K562 (cell line): ENCODE data around the gene CAPN14. TPM values are rescaled to one million over a fixed set of nuclear protein-coding genes. Genes with fewer than 3 reads are reported as not detected.

Experiments
- AFF1 ChIP-seq, 2 experiments: fragments of 450-650 bp; IDR thresholded peaks; 2 replicates each; pipeline ENCODE4 v1.6.1; 2018; ENCODE audit warnings: mild to moderate bottlenecking in 2 of 2, low read depth in 1 of 2; ENCODE audit not compliant: partially characterized antibody in 2 of 2
- L3MBTL2 ChIP-seq: fragments of 450-650 bp; IDR thresholded peaks from 2 replicates; pipeline ENCODE4 v1.6.1; 2016; ENCODE audit warnings: mild to moderate bottlenecking, moderate library complexity
- polyA plus RNA-seq, 8 experiments: library from polyadenylated mRNA; depleted of rRNA in 4 of 8; stranded (reverse) in 5 of 8; unstranded in 3 of 8; fragments of >200 nt; fragmentation: Nextera tagmentation in 2 of 8; fragmentation: Illumina TruSeq in 1 of 8; extraction: Ambion mirVana in 2 of 8; extraction: Trizol in 1 of 8; gene quantifications; 2 replicates each; pipeline versions ENCODE4 v1.2.1 to v1.2.3, GENCODE V29; 2011 to 2014; ENCODE audit warnings: inconsistent platforms in 1 of 8, missing spikeins in 1 of 8
- total RNA-seq, 7 experiments: library from RNA; depleted of rRNA in 6 of 7; stranded (reverse); fragments of >200 nt in 6 of 7; fragmentation: Illumina TruSeq in 2 of 7; extraction: Trizol in 2 of 7; gene quantifications; 2 replicates each; pipeline versions ENCODE4 v1.2.1 to v1.2.3, GENCODE V29; 2011 to 2021; ENCODE audit warnings: low replicate concordance in 1 of 7
- TF ChIP-seq, protein P1 (sequence below): fragments of 200-400 bp; formaldehyde crosslinking; IDR thresholded peaks from 2 replicates; pipeline ENCODE4 v1.6.1; 2017; ENCODE audit warnings: mild to moderate bottlenecking, low read depth, low read length, moderate library complexity

The CAPN14 gene
- total and polyA plus RNA-seq, 9 of the 15 experiments (the other 6 are each of a cell fraction or from before 2014, with no cell fraction given) = not detected

DNA sequence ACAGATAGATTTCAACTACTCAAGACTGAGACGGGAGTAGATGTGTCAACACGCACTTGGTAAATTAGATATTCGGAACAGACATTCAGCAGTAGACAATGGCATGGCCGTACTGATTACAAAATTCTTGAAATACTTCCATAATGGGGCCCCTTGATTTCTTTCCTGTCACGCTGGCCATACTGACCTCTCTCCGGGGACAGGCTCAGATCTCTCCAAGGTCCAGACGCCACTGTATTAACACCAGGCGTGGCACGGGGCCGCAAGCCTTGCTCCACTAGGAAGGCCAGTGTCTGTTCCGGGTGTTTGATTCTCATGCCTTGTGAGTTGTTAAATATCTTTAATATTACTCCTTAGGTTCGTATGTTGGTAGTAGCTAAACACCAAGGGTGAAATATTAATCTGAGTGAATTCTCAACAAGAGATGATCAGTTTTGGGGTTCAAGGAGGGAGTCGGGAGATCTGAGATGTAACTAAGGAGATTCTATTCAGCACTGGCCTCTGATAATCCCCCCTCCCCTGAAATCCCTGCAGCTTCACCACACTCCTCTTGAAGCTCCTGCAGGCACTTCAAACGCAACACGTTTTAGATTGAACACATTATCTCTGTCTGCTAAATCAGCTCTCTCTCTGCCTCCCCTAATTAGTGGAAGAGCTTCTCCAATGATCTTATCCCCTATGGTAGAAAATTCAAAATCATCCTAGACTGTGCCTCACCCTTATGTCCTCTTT is 14.4 kb upstream of the CAPN14 start (continued):
- no peak for TF ChIP-seq AFF1 (IDR thresholded peaks at IDR 0.05; ENCODE audit: low read depth in 1 of 2, partially characterized antibody in 2 of 2)
- TF ChIP-seq, protein P1, sequence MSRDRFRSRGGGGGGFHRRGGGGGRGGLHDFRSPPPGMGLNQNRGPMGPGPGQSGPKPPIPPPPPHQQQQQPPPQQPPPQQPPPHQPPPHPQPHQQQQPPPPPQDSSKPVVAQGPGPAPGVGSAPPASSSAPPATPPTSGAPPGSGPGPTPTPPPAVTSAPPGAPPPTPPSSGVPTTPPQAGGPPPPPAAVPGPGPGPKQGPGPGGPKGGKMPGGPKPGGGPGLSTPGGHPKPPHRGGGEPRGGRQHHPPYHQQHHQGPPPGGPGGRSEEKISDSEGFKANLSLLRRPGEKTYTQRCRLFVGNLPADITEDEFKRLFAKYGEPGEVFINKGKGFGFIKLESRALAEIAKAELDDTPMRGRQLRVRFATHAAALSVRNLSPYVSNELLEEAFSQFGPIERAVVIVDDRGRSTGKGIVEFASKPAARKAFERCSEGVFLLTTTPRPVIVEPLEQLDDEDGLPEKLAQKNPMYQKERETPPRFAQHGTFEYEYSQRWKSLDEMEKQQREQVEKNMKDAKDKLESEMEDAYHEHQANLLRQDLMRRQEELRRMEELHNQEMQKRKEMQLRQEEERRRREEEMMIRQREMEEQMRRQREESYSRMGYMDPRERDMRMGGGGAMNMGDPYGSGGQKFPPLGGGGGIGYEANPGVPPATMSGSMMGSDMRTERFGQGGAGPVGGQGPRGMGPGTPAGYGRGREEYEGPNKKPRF = no peak
- TF ChIP-seq L3MBTL2 = no peak
